Tibial artery (tissue), 4 donors: Measurements from ENCODE around the gene SIGLEC5.

Experiments used
- DNase-seq, 2 donors: peaks; one replicate each; pipeline ENCODE4 v3.0.0-alpha.2; 2019
- H3K27ac ChIP-seq, 2 donors: fragments of 200-600 bp; sonication (generic) in 1 of 2; 1 replicate in 1 of 2; 2 replicates in 1 of 2; pipeline ENCODE4 v1.5.1; 2018 to 2019; ENCODE audit warnings: mild to moderate bottlenecking in 1 of 2
- H3K27me3 ChIP-seq, 2 donors: fragments of 200-600 bp; sonication (generic) in 1 of 2; one replicate each; pipeline versions ENCODE4 v1.5.1 to v1.6.0; 2016 to 2019
- H3K36me3 ChIP-seq, 3 donors: fragments of 200-600 bp; sonication (generic) in 2 of 3; one replicate each; pipeline ENCODE4 v1.5.1; 2016 to 2019; ENCODE audit warnings: mild to moderate bottlenecking in 2 of 3
- H3K4me1 ChIP-seq, 4 donors: fragments of 200-600 bp; sonication (generic) in 2 of 4; 1 replicate in 3 of 4; 2 replicates in 1 of 4; pipeline ENCODE4 v1.5.1; 2016 to 2019
- H3K4me3 ChIP-seq, 2 donors: fragments of 200-600 bp; sonication (generic) in 1 of 2; 1 replicate in 1 of 2; 2 replicates in 1 of 2; pipeline ENCODE4 v1.5.1; 2018 to 2019; ENCODE audit warnings: mild to moderate bottlenecking in 2 of 2
- H3K9me3 ChIP-seq, 3 donors: fragments of 200-600 bp; sonication (generic) in 1 of 3; one replicate each; pipeline ENCODE4 v1.5.1; 2016 to 2019
- CTCF ChIP-seq, 2 experiments: fragments of 200-600 bp in 1 of 2; fragments of 450-650 bp in 1 of 2; IDR thresholded peaks; one replicate each; pipeline ENCODE4 v1.5.1; 2017 to 2019; ENCODE audit warnings: antibody characterized with exemption in 2 of 2, mild to moderate bottlenecking in 1 of 2, moderate library complexity in 1 of 2
- intact Hi-C: fragments of 100-400 bp; cut with DNase I; formaldehyde crosslinking; loops from one replicate; pipeline ENCODE4 v1.15.0; 2023; ENCODE audit warnings: low total_unique reads

The SIGLEC5 gene

DNA sequence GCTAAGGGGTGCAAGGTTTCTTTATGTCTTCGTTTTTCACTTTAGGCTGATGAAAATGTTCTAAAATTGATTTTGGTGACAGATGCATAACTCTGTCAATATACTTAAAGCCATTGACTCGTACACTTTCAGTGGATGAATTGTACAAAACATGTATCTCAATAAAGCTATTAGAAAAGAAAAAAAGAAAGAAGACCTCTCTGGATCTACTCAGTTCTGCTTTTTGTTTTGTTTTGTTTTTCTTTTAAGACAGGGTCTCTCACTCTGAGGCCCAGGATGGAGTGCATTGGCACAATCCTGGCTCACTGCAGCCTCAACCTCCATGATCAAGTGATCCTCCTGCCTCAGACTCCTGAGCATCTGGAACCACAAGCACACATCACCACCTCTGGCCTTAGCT, 3.5 kb downstream of the SIGLEC5 start:
- Histone ChIP-seq H3K27ac (no peak overlapping the region), H3K4me1 (no peaks in the 10 kb centered on the region), H3K36me3 (no peaks in the 10 kb centered on the region), H3K9me3 (no peaks in the 10 kb centered on the region), H3K4me3 (no peak overlapping the region), H3K27me3 (peaks cover 0 to 16% of the 10 kb centered on the region in 2 donors)
- no peak for TF ChIP-seq CTCF (IDR thresholded peaks at IDR 0.05)
- no peak for DNase-seq
- intact Hi-C loops: no loop called here

DNA sequence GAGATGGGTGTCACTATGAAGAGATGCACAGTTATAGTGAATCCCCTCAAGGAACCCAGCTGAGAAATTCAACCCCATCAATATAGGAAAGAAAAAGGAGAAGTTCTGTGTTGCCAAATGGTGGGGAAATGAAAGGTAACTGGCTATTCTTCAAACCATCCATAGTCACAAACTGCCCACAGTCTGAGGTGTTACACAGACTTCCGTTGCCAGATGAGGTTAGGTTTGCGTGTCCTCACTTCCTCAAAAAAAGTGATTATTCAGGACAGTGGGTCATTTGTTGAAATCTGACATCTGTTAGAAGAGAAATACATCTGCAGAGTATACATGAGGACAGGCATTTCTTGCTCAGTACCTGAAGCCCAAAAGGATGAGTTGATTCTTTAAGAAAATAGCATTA, 9.0 kb downstream of the SIGLEC5 start:
- intact Hi-C loops: no loop called here
- Histone ChIP-seq H3K27ac (no peak overlapping the region), H3K4me3 (no peak overlapping the region), H3K27me3 (peaks cover 0 to under 1% of the 10 kb centered on the region in 2 donors), H3K36me3 (no peaks in the 10 kb centered on the region), H3K4me1 (no peaks in the 10 kb centered on the region), H3K9me3 (no peaks in the 10 kb centered on the region)
- no peak for TF ChIP-seq CTCF (IDR thresholded peaks at IDR 0.05)
- no peak for DNase-seq

DNA sequence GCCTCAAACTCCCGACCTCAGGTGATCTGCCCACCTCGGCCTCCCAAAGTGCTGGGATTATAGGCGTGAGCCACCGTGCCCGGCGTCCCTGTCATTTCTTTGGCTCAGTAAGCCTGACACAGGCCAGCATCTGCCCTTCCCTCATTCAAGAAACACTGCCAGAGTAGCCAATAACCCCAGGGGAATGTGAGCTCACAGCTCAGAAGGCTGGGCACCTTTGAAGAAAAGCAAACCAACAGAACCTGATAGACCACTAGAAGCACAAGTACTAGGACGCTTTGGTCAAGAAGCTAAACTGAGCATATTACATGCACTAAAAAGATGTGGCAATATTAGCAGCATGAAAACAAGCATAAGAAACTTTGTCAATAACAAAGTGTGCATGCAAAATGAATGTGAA, 14.2 kb downstream of the SIGLEC5 start:
- Histone ChIP-seq H3K4me1 (no peaks in the 10 kb centered on the region), H3K27me3 (peaks cover 0 to 32% of the 10 kb centered on the region in 2 donors), H3K36me3 (no peaks in the 10 kb centered on the region), H3K9me3 (no peaks in the 10 kb centered on the region), H3K27ac (no peak overlapping the region), H3K4me3 (no peak overlapping the region)
- no peak for TF ChIP-seq CTCF (IDR thresholded peaks at IDR 0.05)
- DNase-seq: no peak
- intact Hi-C loops: loop anchor here (1.0 kb wide), 1 partner anchor 85 kb away; the partner anchor contains the start of gene SIGLEC6

GRCh38 chr19:51614789-51615188, 15.4 kb downstream of the SIGLEC5 start:
- peaks cover 0 to 32% of the 10 kb centered on the region in 2 donors for H3K27me3 ChIP-seq
- intact Hi-C loops: no loop called here
- TF ChIP-seq CTCF (IDR thresholded peaks at IDR 0.05): no peak
- no peaks in the 10 kb centered on the region for H3K4me1 ChIP-seq
- H3K9me3 ChIP-seq: no peaks in the 10 kb centered on the region
- no peaks in the 10 kb centered on the region for H3K36me3 ChIP-seq
- DNase-seq: no peak
- H3K4me3 ChIP-seq: no peak overlapping the region
- H3K27ac ChIP-seq: no peak overlapping the region

- TF ChIP-seq CTCF (IDR thresholded peaks at IDR 0.05): no peak
- Histone ChIP-seq H3K27ac (no peak overlapping the region), H3K9me3 (no peaks in the 10 kb centered on the region), H3K4me1 (no peaks in the 10 kb centered on the region), H3K36me3 (no peaks in the 10 kb centered on the region), H3K27me3 (peaks cover 0 to 25% of the 10 kb centered on the region in 2 donors), H3K4me3 (no peak overlapping the region)
- no peak for DNase-seq
- intact Hi-C loops: no loop called here
Measured at GRCh38 chr19:51610576-51610975, 19.6 kb downstream of the SIGLEC5 start.
